GM12872 (cell line): Measurements from ENCODE around the gene PARVG.

Experiments used
- CTCF ChIP-seq: IDR thresholded peaks from 3 replicates; pipeline ENCODE4 v1.5.1; 2011; ENCODE audit warnings: low read depth, mild to moderate bottlenecking, low read length, moderate library complexity; ENCODE audit not compliant: insufficient read depth

PARVG gene

DNA sequence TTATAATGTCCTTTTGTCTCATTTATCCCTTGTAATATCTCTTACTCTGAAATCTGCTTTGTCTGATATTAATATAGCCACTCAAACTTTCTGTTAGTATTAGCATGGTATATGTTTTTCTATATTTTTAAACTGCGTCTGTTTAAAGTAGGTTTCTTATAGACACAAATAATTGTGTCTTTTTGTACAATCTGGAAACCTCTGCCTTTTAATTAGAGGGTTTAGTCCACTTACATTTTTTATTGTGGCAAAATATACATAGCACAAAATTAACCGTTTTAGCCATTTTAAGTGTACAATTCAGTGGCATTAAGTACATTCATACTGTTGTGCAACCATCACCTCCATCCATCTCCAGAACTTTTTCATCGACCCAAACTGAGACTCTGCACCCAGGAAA lies 28.6 kb downstream of the PARVG start:
- no peak for TF ChIP-seq CTCF

DNA sequence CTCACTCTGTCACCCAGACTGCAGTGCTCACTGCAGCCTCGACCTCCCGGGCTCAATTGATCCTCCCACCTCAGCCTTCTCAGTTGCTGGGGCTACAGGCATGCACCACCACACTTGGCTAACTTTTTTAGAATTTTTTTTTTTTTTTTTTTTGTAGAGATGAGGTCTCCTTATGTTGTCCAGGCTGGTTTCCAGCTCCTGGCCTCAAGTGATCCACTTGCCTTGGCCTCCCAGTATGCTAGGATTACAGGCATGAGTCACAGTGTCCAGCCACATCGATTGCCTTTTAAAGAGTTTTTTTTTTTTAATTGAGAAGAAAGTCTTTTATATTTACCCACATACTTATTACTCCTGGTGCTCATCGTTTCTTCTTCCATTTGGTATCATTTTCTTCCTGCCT lies 30.0 kb downstream of the PARVG start:
- TF ChIP-seq CTCF, result no peak

DNA sequence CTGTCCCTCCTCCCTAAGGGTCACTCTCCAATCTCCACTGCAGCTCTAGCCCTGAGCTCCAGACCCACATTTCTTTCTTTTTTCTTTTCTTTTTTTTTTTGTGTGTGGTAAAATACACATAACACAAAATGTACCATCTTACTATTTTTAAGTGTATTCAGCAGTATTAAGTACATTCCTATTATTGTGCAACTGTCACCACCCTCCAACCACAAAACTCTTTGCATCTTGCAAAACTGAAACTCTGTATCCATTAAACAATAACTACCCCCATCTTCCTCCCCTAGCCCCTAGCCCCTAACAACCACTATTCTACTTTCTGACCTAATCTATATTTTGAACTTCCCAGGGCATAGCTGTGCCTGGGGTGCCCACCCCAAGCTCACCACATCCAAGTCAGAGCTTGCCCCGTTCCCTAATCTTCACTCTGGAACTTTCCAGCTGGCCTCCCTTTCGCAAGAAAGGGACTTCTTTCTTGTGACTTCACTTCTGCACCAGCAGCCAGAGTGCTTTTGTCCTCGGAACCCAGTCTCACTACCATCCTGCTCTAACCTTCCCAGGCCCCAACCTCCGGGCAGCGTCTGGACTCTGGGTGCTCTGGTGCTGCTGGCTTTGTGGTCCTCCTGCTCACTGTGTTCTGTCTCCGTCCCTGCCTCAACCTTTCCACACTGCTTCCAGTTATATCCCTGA lies 30.7 kb downstream of the PARVG start:
- TF ChIP-seq CTCF, result no peak

GRCh38 chr22:44211946-44212930 lies 31.5 kb downstream of the PARVG start:
- TF ChIP-seq CTCF, result no peak

GRCh38 chr22:44212936-44213335 lies 32.2 kb downstream of the PARVG start:
- TF ChIP-seq CTCF, result no peak

DNA sequence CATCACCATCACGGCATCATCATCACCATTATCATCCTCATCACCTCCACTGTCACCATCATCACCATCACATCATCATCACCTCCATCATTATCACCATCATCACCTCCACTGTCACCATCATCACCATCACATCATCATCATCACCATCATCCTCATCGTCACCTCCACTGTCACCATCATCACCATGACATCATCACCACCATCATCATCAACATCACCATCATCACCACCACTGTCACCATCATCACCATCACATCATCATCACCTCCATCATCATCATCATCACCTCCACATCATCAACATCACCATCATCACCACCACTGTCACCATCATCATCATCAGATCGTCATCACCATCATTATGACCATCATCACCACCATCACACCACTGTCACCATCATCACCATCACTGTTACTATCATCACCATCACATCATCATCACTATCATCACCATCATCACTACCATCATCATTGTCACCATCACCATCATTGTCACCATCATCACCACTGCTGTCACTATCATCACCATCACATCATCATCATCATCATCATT lies 32.8 kb downstream of the PARVG start:
- TF ChIP-seq CTCF, result no peak

- no peak for TF ChIP-seq CTCF
Observed at GRCh38 chr22:44214187-44214586, 33.5 kb downstream of the PARVG start.
